Raji (cell line): Measurements from ENCODE around the gene PXMP2.

Source experiments
- POLR2A ChIP-seq: IDR thresholded peaks from 2 replicates; pipeline ENCODE4 v1.6.1; 2011; ENCODE audit warnings: low read depth, low read length, control low read depth; ENCODE audit not compliant: insufficient read depth

Gene PXMP2

GRCh38 chr12:132723015-132723763 is 35.8 kb downstream of the PXMP2 start:
- no peak for TF ChIP-seq POLR2A

GRCh38 chr12:132723764-132724140 is 36.4 kb downstream of the PXMP2 start:
- TF ChIP-seq POLR2A = no peak

- TF ChIP-seq POLR2A = no peak
Measured at GRCh38 chr12:132724506-132725241, 37.3 kb downstream of the PXMP2 start.

GRCh38 chr12:132726386-132726785 is 39.0 kb downstream of the PXMP2 start:
- no peak for TF ChIP-seq POLR2A

- TF ChIP-seq POLR2A = no peak
Measured at GRCh38 chr12:132727091-132727794, 39.9 kb downstream of the PXMP2 start.

GRCh38 chr12:132728502-132728901 is 41.1 kb downstream of the PXMP2 start:
- no peak for TF ChIP-seq POLR2A

- TF ChIP-seq POLR2A = no peak
Measured at GRCh38 chr12:132729541-132730320, 42.3 kb downstream of the PXMP2 start.

- no peak for TF ChIP-seq POLR2A
Measured at GRCh38 chr12:132730353-132730752, 43.0 kb downstream of the PXMP2 start.

GRCh38 chr12:132731574-132731973 is 44.2 kb downstream of the PXMP2 start:
- no peak for TF ChIP-seq POLR2A

- no peak for TF ChIP-seq POLR2A
Measured at GRCh38 chr12:132734206-132734605, 46.8 kb downstream of the PXMP2 start.

- no peak for TF ChIP-seq POLR2A
Measured at GRCh38 chr12:132735496-132735895, 48.1 kb downstream of the PXMP2 start.

GRCh38 chr12:132736378-132736777 is 49.0 kb downstream of the PXMP2 start:
- no peak for TF ChIP-seq POLR2A

- TF ChIP-seq POLR2A = no peak
Measured at GRCh38 chr12:132736913-132737312, 49.5 kb downstream of the PXMP2 start.

- no peak for TF ChIP-seq POLR2A
Measured at GRCh38 chr12:132739600-132740312, 52.4 kb downstream of the PXMP2 start.

GRCh38 chr12:132740313-132740646 is 52.9 kb downstream of the PXMP2 start:
- no peak for TF ChIP-seq POLR2A

GRCh38 chr12:132740652-132741051 is 53.3 kb downstream of the PXMP2 start:
- TF ChIP-seq POLR2A = no peak
